Stimulated activated CD8-positive, alpha-beta memory T cell treated with anti-CD3 and anti-CD28 coated beads, Interleukin-12 subunit alpha, Interleukin-12 subunit beta, amount 100 ng/mL, for 1 hour (primary cell): ENCODE measurements around the gene DGAT2.

Experiments used
- DNase-seq: peaks from one replicate; pipeline ENCODE4 v3.0.0-alpha.2; 2020; ENCODE audit warnings: low read depth

Gene DGAT2

DNA sequence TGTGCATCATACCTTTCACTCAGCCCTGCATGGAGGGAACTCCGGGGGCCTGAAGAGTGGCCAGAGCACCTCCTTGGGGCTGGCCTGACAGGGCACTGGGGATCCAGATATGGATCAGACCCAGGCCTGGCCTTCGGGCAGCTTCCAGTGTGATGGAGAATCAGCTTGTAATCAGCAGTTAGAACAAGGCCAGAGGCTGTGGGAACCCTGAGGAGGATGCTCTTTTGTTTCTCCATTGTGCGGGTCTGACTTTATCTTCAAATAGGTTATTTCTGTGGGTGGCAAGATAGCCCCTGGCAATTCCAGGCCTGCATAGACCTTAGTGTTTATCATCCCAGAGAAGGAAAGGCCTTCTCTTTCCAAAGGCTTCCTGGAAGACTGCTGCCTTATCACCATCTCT lies 12.3 kb downstream of the DGAT2 start:
- DNase-seq: no peak

DNA sequence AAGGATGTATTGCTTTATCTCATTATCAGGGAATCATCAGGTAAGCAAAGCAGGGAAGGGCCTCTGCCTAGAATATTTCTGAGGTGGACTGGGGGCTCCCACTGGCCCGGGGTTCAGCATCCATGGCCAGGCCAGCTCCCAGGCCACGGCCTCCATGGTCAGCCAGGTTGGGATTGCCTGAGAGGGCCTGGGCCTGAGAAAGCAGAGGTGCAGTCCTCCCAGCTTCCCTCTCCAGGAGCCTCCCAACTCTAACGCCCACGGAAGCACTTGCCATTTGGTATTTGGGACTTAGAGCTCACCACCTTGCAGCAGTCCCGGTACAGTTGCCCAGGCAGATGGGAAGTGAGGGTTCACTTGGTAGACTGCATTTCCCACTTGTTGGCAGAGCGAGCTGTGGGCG lies 12.7 kb downstream of the DGAT2 start:
- no peak for DNase-seq

DNA sequence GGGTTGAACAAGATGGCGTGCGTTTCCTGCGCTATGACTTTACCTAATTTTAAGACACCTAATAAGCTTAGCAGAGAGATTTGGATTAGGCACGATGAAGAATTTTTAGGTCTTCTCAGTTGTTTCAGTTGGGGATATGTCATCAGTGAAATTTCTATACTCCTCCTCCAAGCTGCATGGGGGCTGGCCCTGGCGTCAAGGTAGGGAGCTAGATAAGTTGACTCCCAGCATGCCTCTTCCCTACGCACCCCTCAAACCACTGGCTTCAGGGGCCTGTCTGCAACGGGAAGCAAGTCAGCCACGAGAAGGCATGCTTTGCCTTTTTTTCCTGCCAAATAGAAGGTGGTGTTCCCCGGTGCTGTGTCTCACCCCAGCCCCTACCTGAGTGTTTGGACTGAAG lies 13.3 kb downstream of the DGAT2 start:
- no peak for DNase-seq

DNA sequence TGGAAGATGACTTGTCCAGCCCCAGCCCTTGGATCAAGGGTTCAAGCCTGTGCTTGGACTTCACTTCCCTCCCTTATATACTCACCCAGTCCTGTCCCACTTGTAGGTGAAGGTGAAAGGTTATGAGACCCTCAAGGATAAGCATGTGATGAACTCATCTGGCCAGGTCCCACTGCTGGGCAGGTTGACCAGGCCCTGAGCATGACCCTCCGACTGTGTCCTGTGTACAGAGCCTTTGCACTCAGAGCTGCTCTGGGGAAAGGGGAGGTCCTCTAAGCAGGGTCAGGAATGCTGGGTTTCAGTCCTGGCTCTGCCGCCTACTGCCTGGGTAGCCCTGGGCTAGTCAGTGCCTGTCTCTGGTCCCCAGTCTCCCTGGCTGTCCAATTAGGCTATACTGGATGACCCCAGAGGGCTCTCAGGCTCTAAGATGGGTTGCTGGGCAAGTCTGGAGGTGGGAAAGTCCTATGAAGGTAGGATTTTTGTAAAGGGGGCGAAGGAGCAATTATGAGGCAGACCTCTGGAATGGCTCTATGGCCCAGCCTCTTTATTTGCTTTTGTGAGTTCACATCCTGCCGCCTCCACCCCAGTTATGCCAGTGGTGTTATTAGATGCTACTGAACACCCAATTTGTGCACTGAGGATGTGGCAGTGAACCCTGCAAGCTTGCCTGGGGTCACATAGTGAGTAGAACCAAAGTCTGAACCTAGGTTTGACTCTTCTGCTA lies 14.1 kb downstream of the DGAT2 start:
- no peak for DNase-seq

DNA sequence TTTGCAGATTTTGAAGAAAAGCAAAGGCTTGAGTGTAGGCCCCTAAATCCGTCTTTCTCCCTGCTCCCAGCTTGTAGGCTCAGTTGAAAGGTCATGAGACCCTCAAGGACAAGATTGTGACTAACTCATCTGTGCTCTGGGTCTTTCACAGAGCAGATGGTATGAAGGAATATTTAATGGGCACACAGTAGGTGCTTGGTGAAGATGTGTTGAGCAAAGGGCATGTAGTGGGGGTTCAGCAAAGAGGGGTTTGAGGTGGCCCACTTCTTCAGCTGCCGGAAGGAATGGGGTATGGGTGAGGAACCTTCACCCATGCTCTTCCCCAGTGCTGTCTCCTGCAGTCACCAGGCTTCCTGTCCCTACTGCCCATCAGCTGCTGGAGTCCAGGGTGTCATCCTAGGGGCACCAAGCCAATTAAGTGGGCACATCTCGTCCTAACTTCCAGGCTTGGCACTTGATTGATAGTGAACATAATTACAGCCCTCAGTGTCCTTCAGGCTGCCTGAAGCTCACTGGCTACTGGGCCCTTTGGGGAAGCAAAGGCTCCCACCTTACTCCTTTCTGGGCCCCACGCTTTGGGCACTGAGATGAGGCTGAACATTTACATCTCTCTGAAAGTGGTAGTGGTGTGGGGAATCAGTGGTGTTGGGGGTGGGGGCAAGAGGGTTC lies 15.0 kb downstream of the DGAT2 start:
- DNase-seq: no peak

- DNase-seq: no peak
Observed at GRCh38 chr11:75784085-75784478, 15.5 kb downstream of the DGAT2 start.

DNA sequence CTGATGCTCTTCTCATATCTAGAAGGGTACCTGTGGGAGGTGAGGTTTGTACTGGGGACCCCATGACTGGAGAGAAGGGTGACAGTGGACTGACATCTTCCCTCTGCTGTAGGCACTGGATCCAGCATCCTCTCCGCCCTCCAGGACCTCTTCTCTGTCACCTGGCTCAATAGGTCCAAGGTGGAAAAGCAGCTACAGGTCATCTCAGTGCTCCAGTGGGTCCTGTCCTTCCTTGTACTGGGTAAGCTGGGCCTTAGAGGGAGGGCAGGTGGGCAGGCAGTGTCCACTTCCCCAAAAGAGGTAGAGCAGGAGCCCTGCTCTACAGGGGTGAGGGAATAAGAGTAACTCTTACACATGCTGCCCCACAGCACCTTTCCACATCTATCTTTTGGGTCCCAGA lies 15.9 kb downstream of the DGAT2 start:
- DNase-seq: no peak

DNA sequence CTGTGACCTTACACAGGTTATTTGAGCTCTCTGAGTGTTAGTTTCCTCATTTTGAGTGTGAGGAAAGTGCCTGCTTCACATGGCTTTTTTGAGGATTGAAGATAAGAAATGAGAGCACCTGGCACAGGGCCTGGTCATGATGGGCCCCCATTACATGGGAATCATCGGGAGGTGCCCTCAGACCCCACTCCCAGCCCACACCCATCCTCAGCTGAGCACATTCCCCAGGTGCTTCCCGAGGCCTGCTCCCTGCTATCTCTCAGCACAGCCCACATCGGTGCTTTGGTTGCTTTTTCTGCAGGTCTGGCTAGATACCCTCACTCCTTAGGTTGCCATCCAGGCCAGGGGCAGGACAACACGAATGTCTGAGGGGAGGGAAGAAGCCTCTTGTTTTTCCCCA lies 16.6 kb downstream of the DGAT2 start:
- DNase-seq: no peak

GRCh38 chr11:75786101-75786736 lies 17.6 kb downstream of the DGAT2 start:
- DNase-seq: no peak

GRCh38 chr11:75789521-75789920 lies 20.9 kb downstream of the DGAT2 start:
- DNase-seq: no peak

DNA sequence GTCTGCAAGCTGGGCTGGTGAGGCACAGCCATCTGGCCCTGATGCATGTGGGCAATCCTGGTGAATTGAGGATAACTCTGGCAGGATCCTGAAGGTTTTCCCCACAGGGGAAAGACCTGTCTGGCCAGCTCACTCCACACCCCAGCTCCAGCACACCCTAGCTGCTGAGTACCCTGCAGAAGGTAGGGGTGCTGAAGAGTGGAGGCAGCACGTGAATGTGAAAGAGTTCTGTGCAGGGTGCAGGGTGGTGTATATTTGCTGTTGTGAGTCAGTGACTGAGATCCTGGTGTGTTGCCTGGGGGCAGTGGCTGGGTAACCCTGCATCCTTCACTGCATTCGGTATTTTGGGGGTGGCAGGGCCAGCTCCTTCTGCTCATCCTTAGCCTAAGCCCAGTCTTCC lies 22.4 kb downstream of the DGAT2 start:
- no peak for DNase-seq

DNA sequence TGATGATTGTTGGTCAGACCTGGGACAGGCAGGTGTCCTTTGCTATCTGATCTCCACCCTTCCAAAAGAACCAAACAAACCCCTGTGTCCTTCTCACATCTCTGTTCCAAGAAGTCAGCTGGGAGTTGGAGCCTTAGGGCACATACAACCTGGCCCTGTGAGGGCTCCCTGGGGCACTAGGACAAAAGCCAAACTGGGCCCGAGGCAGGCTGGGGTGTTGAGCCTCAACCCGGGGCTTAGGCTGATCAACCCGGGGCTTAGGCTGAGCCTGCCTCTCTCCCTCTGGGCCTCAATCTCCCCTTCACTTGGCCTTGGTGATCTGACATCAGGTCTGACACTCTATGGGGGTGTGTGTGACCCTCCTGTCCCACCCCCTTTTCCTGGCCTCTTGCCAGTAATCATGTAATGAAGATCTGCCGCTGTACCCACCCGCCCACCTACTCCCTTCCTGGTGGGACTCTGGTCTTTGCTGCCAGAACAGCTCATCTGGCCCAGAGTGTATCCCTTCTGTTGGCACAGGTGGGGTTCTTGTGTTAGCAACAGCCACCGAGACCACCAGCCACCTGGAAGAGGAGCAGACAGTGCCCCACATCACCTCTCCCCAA lies 23.7 kb downstream of the DGAT2 start:
- no peak for DNase-seq

DNA sequence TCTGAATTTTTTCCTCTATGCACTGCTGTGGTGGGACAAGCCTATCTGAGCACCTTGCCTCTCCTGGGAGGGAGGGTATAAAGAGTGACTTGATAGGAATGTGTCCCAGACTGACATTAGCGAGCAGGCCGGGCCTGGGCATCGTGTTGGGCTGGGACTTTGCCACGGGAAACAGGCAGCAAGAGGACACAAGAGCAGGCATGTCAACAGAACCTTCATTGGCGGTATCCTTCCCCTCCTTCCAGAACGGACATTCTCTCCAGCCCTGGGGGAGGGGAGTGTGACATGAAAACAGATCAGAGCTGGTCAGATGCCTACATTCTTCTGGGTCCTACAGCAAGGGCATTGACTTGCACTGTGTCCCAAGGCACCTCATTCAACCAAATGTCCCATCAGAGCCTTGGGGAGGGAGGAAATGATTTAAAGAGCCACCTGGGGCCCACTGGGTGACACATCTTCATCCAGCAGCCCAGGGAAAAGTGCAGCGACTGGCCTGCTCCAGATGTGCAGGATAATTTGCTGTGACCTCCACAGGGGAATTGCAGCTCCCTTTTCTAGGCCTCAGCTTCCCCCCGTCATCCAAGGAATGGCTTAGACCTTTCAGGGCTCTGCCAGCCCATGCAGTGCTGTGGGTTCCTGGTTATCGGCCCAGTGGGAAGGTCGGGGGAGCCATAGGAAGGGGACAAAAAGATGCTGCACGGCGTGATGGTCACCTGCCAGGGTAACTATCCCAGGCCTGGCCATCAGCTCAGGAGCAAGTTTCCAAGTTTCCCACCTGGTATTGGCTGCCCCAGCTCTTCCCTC lies 24.6 kb downstream of the DGAT2 start:
- DNase-seq: no peak

GRCh38 chr11:75793966-75794365 lies 25.4 kb downstream of the DGAT2 start:
- DNase-seq: no peak

GRCh38 chr11:75795276-75796090 lies 26.9 kb downstream of the DGAT2 start:
- no peak for DNase-seq

DNA sequence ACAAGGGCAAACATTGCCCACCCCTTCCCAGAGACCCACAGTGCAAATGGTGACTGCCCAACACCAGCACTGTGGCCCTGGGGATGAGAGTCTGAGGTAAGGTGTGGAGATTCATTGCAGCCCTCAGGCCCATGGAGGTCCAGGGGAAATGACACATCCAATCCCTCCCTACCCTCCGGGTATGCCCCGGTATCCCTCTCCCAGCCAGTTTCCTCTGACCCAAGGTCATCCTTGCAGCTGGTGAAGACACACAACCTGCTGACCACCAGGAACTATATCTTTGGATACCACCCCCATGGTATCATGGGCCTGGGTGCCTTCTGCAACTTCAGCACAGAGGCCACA lies 27.5 kb downstream of the DGAT2 start:
- no peak for DNase-seq

DNA sequence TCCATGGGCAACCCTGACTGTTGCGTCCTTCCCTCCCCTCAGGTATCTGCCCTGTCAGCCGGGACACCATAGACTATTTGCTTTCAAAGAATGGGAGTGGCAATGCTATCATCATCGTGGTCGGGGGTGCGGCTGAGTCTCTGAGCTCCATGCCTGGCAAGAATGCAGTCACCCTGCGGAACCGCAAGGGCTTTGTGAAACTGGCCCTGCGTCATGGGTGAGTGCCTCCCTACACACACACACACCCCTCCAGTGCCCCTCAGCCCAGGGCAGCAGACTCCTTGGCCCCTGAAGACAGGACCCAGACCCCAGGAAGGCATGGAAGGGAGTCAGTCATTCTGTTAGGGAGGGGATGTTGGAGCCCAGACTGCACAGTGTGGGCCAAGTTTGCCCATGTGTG lies 28.5 kb downstream of the DGAT2 start:
- no peak for DNase-seq

GRCh38 chr11:75797792-75798191 lies 29.2 kb downstream of the DGAT2 start:
- no peak for DNase-seq

GRCh38 chr11:75800136-75800675 lies 31.6 kb downstream of the DGAT2 start:
- no peak for DNase-seq

GRCh38 chr11:75800728-75801361 lies 32.3 kb downstream of the DGAT2 start:
- DNase-seq: no peak
